Right lobe of liver (tissue), 6 donors: ENCODE results near the gene WDFY2. TPM values are rescaled to one million over a fixed set of nuclear protein-coding genes. Genes with fewer than 3 reads are reported as not detected.
"Not testable (repeated sequence)": the region's sequence is repeated elsewhere in the genome, so short reads cannot be mapped to it uniquely, and the experiment has no call there.

Experiments
- ATAC-seq, 4 donors: fragments of 200-7000 bp; cut with Tn5 transposase; one replicate each; pipeline ENCODE4 v1.9.1; 2020; ENCODE audit warnings: mild to moderate bottlenecking in 4 of 4, moderate library complexity in 4 of 4
- DNase-seq, 3 donors: peaks; one replicate each; pipeline ENCODE4 v3.0.0-alpha.2; 2020
- H3K27ac ChIP-seq, 3 donors: fragments of 200-600 bp; one replicate each; pipeline ENCODE4 v1.8.0; 2022
- H3K27me3 ChIP-seq, 2 donors: fragments of 200-600 bp; one replicate each; pipeline ENCODE4 v1.8.0; 2022
- H3K36me3 ChIP-seq, 4 donors: fragments of 200-600 bp; sonication (generic) in 1 of 4; one replicate each; pipeline versions ENCODE4 v1.5.1 to v1.8.0; 2017 to 2022; ENCODE audit warnings: control low read depth in 1 of 4
- H3K4me1 ChIP-seq, 4 donors: fragments of 200-600 bp; sonication (generic) in 1 of 4; one replicate each; pipeline versions ENCODE4 v1.5.1 to v1.8.0; 2017 to 2022; ENCODE audit warnings: control low read depth in 1 of 4
- H3K4me3 ChIP-seq, 3 donors: fragments of 200-600 bp; one replicate each; pipeline ENCODE4 v1.8.0; 2022
- H3K9me3 ChIP-seq, 4 donors: fragments of 200-600 bp; sonication (generic) in 1 of 4; one replicate each; pipeline versions ENCODE4 v1.5.1 to v1.8.0; 2017 to 2022; ENCODE audit warnings: control low read depth in 1 of 4
- POLR2A ChIP-seq: fragments of 450-650 bp; IDR thresholded peaks from one replicate; pipeline ENCODE4 v1.6.1; 2017; ENCODE audit warnings: antibody characterized with exemption, mild to moderate bottlenecking
- WGBS: methylation state at CpG from one replicate; pipeline ENCODE4 v1.1.6; 2018; ENCODE audit warnings: low coverage, low lambda C conversion rate; ENCODE audit not compliant: insufficient coverage; ENCODE audit errors: missing lambda C conversion rate; 5-methylcytosine and 5-hydroxymethylcytosine counted together
- intact Hi-C, 2 donors: fragments of 100-400 bp; cut with DNase I; formaldehyde crosslinking; loops; one replicate each; pipeline versions ENCODE4 v1.11.2 to v1.14.1; 2022
- total RNA-seq, 6 experiments: library from RNA; depleted of rRNA in 2 of 6; stranded (reverse); fragments of >200 nt in 2 of 6; fragmentation: NEBNext Ultra II Directional in 3 of 6; extraction: Animal tissue kit (Norgen Biotek cat#: 25700) in 3 of 6; gene quantifications; one replicate each; pipeline versions ENCODE4 v1.1.0 to v1.2.4, GENCODE V29; 2016 to 2023
- TF ChIP-seq, protein P1 (sequence below), 4 donors: fragments of 200-600 bp in 3 of 4; fragments of 450-650 bp in 1 of 4; IDR thresholded peaks; one replicate each; pipeline versions ENCODE4 v1.5.1 to v1.8.0; 2016 to 2022; ENCODE audit warnings: antibody characterized with exemption in 4 of 4, mild to moderate bottlenecking in 2 of 4
- donor health status: DM: no; HTN: yes; CAD: no.
- donor health status: DM: no; HTN: no; CAD: no.
- donor health status: DM: no; HTN: no; CAD: no.
- donor health status: DM: no; HTN: yes; CAD: no.
- donor health status: DM: no; HTN: yes; CAD: no.

Gene WDFY2
- total RNA-seq, 6 experiments from 2014 or later = 4.5 to 12.0 (median 7.3) TPM

DNA sequence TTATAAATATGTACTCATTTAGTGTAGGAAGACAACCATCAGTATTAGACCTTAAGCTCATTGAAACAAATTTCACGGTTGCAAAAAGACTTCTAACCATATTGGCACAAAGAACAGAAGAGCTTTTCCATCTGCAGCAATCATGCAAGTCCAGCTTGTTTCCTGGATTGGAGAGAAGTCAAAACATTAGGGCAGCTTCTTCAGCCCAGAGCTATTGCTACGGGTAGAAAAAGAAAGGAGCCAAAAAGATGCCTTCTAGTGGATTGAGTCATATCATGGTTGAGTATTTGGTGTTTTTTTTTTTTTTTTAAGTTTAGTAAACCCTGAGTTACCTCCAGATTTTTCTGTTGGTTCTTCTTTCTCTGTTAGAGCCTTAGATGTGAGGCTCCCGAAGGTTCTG, 99.8 kb downstream of the WDFY2 start:
- TF ChIP-seq POLR2A = no peak
- TF ChIP-seq, protein P1, sequence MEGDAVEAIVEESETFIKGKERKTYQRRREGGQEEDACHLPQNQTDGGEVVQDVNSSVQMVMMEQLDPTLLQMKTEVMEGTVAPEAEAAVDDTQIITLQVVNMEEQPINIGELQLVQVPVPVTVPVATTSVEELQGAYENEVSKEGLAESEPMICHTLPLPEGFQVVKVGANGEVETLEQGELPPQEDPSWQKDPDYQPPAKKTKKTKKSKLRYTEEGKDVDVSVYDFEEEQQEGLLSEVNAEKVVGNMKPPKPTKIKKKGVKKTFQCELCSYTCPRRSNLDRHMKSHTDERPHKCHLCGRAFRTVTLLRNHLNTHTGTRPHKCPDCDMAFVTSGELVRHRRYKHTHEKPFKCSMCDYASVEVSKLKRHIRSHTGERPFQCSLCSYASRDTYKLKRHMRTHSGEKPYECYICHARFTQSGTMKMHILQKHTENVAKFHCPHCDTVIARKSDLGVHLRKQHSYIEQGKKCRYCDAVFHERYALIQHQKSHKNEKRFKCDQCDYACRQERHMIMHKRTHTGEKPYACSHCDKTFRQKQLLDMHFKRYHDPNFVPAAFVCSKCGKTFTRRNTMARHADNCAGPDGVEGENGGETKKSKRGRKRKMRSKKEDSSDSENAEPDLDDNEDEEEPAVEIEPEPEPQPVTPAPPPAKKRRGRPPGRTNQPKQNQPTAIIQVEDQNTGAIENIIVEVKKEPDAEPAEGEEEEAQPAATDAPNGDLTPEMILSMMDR (IDR thresholded peaks at IDR 0.05) = no peak
- Histone ChIP-seq H3K36me3 (no peaks in the 10 kb centered on the region), H3K4me1 (no peaks in the 10 kb centered on the region), H3K9me3 (no peaks in the 10 kb centered on the region), H3K4me3 (no peak overlapping the region), H3K27me3 (no peaks in the 10 kb centered on the region), H3K27ac (no peak overlapping the region)
- WGBS = 84% methylated on average over 3 of the region's 3 CpGs
- intact Hi-C loops = no loop called here
- ATAC-seq (no peak), DNase-seq (no peak)

GRCh38 chr13:51687947-51688714, 103.9 kb downstream of the WDFY2 start:
- intact Hi-C loops = no loop called here
- Histone ChIP-seq H3K27ac (no peak overlapping the region), H3K27me3 (no peaks in the 10 kb centered on the region), H3K36me3 (no peaks in the 10 kb centered on the region), H3K9me3 (no peaks in the 10 kb centered on the region), H3K4me3 (no peak overlapping the region), H3K4me1 (no peaks in the 10 kb centered on the region)
- WGBS = 95% methylated on average over 3 of the region's 5 CpGs
- no peak for ATAC-seq
- TF ChIP-seq, protein P1 (IDR thresholded peaks at IDR 0.05) = no peak
- no peak for TF ChIP-seq POLR2A
- no peak for DNase-seq

DNA sequence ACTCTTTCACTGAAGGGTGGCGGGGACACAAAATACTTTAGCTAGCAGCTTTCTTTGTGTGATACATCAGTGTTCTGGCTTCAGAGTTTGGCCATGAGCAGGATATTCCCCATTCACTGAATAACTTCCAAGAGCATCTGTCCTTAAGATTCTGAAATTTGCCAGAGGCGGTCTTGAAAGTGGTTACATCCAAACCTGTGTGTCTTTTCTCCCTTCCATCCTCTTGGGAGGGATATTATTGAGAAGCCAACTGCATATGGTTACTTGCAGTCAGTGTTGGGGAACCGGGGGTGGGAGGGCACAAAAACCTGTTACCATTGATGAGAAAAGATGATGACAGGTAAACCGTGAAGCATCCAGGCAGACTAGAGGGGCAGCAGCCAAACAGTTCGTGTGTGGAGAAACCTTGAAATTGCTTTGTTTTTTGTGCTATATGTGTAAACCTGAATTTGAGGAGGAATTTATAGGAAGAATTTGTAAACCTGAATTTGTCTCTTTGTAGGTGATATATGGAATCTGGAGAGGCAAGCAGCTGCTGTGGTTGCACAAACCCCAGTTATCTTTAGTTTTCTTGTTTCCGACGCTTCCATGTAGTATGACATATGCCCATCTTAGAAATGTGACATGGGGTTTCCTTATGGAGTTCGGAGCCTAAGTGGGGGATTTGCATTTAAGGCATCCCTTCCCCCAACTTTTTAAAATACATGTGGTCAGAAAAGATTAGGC, 104.8 kb downstream of the WDFY2 start:
- no peak for TF ChIP-seq POLR2A
- TF ChIP-seq, protein P1 (IDR thresholded peaks at IDR 0.05) = no peak
- intact Hi-C loops = no loop called here
- no peaks in the 10 kb centered on the region for H3K27me3 ChIP-seq
- ATAC-seq (no peak), DNase-seq (no peak)
- no peaks in the 10 kb centered on the region for H3K36me3 ChIP-seq
- H3K27ac ChIP-seq = no peak overlapping the region
- H3K4me3 ChIP-seq = no peak overlapping the region
- 79% methylated on average over 6 of the region's 8 CpGs for WGBS
- H3K4me1 ChIP-seq = no peaks in the 10 kb centered on the region
- H3K9me3 ChIP-seq = no peaks in the 10 kb centered on the region

DNA sequence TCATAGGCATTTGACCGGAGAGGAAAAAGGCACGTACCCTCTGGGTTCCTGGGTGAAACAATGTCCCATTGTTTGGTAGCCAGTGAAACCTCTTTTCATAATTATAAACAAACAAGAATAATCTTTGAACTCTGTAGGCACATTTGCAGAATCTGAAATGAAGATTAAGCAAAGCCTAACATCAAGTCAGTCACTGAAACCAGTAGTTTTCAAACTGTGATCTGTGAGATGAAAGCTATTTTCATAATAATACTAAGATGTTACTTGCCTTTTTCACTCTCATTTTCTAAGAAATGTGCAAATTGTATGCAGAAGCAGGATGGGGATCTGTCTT, 105.4 kb downstream of the WDFY2 start:
- Histone ChIP-seq H3K9me3 (no peaks in the 10 kb centered on the region), H3K36me3 (no peaks in the 10 kb centered on the region), H3K4me3 (no peak overlapping the region), H3K27ac (no peak overlapping the region), H3K27me3 (no peaks in the 10 kb centered on the region), H3K4me1 (no peaks in the 10 kb centered on the region)
- TF ChIP-seq, protein P1 (IDR thresholded peaks at IDR 0.05) = no peak
- no peak for TF ChIP-seq POLR2A
- intact Hi-C loops = no loop called here
- ATAC-seq (no peak), DNase-seq (no peak)
- WGBS = 34% methylated on average over 2 of the region's 2 CpGs

GRCh38 chr13:51695677-51696076, 111.4 kb downstream of the WDFY2 start:
- no CpG with 5 or more reads among the region's 8 CpGs for WGBS
- H3K27ac ChIP-seq = not testable (repeated sequence)

More at GRCh38 chr13:51695677-51696076, 111.4 kb downstream of the WDFY2 start:
- H3K9me3 ChIP-seq, H3K4me3 ChIP-seq, H3K4me1 ChIP-seq, H3K36me3 ChIP-seq, intact Hi-C loops, DNase-seq, H3K27me3 ChIP-seq, ATAC-seq: not testable (repeated sequence)
